ENCODE results near the gene TMEM108.

Gene TMEM108

GRCh38 chr3:133277813-133278212 lies 239.6 kb downstream of the TMEM108 start:
- DNase-seq (ENCODE audit: low read depth, low spot score): no peak

GRCh38 chr3:133278260-133279043 lies 240.3 kb downstream of the TMEM108 start:
- no peak for DNase-seq (ENCODE audit: low read depth, low spot score)

- no peak for DNase-seq (ENCODE audit: low read depth, low spot score)
Measured at GRCh38 chr3:133280586-133280985, 242.4 kb downstream of the TMEM108 start.

GRCh38 chr3:133282236-133282635 lies 244.0 kb downstream of the TMEM108 start:
- no peak for DNase-seq (ENCODE audit: low read depth, low spot score)

- no peak for DNase-seq (ENCODE audit: low read depth, low spot score)
Measured at GRCh38 chr3:133283958-133284807, 246.0 kb downstream of the TMEM108 start.

DNA sequence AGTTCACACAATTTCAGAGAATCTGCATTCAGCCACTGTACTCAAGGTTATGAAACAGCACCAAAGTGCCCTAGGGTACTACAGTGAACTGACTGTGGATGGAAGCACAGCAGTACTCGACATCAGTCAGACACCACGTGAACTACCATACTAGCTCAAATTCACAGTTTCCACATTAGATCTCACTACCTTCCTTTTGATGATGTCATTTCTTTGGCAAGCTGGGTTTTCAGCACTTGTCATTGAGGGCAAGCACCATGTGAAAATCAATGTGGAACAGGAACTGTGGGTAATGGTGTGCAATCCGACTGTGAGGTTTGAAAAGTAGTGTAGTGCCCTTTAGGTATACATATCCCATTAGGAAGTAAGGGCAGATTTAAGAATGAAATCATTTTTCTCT lies 251.1 kb downstream of the TMEM108 start:
- no peak for DNase-seq (ENCODE audit: low read depth, low spot score)

DNA sequence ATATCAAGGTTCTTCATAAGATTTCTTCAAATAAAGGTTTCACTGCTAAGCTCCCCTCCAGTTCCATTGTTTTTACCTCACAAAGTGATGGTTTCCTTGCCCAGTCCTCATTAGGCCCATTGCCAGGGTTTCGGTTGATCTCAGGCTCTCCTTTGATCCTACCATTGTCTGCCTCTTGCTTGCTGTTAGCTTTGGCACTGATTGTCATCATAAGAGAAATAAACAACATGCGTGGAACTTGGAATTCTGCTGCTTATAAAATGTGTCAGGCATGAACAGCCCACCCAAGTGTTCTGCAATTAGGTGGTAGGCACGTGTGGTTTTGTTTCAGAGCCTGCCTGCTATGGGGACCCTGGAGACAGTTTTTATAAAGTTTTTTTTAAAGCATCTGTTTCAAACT lies 254.1 kb downstream of the TMEM108 start:
- DNase-seq (ENCODE audit: low read depth, low spot score): no peak

GRCh38 chr3:133293397-133294110 lies 255.4 kb downstream of the TMEM108 start:
- DNase-seq (ENCODE audit: low read depth, low spot score): no peak

GRCh38 chr3:133294253-133294652 lies 256.1 kb downstream of the TMEM108 start:
- no peak for DNase-seq (ENCODE audit: low read depth, low spot score)

DNA sequence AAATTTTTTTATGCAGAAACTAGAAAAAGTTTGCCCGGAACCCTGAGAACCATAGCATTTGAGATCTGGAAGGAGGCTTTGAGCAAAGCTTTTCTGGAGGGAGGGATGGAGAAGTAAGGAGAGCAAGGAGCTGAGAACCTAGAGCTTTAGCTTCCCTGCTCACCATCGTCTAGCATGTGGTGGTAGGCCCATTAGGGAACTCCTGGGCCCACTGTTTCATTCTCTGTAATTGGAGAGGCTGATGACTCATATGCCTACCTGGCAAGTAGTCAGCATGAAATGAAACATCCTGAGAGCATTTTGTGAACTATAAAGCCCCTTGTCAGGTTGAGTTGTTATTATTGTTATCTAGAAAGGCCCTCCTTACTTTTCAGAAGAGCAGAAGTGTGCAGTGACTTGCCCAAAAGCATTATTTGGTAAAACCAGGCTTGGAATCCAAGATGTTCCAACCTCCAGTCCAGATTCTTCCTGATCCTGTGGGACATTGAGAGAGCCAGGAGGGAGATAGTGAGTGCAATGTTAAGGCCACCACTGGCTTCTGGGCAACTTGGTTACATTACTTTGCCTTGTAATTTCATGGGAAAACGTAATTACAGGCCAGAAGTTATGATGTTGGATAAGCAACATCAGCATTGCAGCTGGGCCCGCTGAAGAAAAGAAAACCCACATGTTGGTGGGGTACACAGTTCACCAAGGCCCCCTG lies 257.2 kb downstream of the TMEM108 start:
- DNase-seq (ENCODE audit: low read depth, low spot score): no peak

GRCh38 chr3:133295944-133296917 lies 258.0 kb downstream of the TMEM108 start:
- DNase-seq (ENCODE audit: low read depth, low spot score): no peak

GRCh38 chr3:133296981-133297380 lies 258.8 kb downstream of the TMEM108 start:
- no peak for DNase-seq (ENCODE audit: low read depth, low spot score)

GRCh38 chr3:133300102-133300501 lies 261.9 kb downstream of the TMEM108 start:
- no peak for DNase-seq (ENCODE audit: low read depth, low spot score)

GRCh38 chr3:133301194-133301593 lies 263.0 kb downstream of the TMEM108 start:
- DNase-seq (ENCODE audit: low read depth, low spot score): no peak

- no peak for DNase-seq (ENCODE audit: low read depth, low spot score)
Measured at GRCh38 chr3:133301731-133302130, 263.5 kb downstream of the TMEM108 start.

DNA sequence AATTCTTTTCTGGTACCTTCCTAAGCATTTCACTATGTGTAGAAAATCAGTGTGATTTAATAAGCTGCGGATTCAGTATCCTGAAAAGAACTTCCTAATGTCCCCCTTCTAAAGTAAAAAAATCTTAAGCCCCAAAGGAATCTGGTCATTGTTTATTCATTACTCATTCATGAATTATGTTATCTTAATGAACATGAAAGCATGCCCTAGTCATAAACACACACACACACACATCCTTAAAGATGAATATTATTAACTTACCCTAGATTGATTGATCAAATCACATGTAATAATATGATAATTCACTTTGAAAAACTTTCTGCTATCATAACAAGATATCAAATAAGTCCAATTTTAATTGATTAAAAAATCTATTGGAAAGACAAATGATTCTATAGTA lies 265.2 kb downstream of the TMEM108 start:
- DNase-seq (ENCODE audit: low read depth, low spot score): no peak

DNA sequence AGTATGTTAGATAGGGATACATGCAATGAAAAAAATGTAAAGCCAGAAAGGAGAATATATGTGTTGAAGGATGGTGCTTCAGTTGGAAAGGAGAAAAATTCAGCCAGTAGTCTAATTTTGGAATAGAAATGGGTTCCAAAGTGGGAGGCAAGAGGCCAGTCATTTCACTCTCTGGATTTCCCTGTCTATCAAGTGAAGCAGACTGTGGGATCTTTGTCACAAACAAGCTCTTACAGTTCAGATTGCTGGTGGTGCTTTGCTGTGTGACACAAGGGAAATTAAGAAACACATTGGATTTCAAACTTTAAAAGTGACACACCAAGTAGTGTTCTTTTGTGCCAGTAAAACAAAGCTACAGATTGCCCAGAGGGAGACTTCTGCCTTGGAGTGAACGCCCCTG lies 279.7 kb downstream of the TMEM108 start:
- no peak for DNase-seq (ENCODE audit: low read depth, low spot score)

DNA sequence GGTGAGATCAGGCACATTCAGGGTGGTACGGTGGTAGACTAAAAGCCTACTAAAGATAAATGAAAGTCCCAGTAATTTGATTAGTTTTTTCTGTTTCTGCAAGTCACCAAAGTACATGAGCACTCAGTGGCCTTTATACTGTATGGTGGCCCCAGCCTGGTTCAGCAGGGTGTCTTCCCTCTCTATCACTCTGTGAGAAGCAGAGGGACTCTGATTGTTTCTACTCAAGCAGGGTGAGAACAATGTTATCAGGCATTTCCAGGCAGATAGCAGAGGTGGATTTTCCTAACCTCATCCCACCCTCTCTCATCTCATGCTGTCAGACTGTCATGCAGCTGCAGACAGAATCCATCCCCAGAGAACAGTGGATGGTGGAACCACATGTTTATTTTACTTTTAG lies 290.2 kb downstream of the TMEM108 start:
- no peak for DNase-seq (ENCODE audit: low read depth, low spot score)

DNA sequence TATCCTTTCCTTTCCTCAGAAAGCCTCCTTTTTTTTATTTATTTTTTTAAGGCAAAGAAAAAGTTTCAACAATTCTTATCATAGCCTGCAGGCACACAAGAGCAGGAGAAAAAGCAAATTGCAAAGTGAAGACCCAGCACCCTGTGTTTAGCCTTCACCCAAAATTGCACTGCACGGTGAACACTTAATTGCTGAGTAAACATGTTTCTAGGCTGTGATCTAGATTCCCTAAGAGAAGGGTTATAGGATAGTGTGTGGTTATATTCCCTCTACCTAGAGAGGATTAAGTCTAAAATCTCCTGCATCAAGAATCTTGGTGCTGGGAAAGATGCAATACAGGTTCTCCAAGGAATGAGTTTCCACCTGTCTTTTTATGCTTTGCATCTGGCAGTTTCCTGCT lies 291.4 kb downstream of the TMEM108 start:
- no peak for DNase-seq (ENCODE audit: low read depth, low spot score)

DNA sequence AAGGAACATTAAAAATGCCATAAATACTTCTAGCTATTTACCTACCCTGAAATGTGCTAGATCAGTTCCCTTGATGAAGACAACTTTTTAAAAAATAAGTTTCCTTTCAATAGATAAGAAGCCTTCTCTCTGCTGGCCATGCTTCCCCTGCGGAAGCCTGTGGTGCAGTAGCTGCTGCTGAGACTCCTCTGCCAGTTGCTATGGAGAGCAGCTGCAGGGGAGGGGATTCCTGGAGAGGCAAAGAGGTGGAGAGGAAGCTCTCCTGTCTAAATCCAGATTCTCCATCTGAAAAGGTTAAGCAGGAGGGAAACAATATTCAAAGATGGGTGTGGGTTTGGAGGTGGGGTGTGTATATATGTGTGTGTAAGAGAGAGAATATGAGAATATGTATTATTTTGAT lies 291.9 kb downstream of the TMEM108 start:
- DNase-seq (ENCODE audit: low read depth, low spot score): no peak

Measured in activated naive CD8-positive, alpha-beta T cell treated with anti-CD3 and anti-CD28 coated beads, Interleukin-2, amount 50 U/mL, for 16 hours (primary cell).